RWPE1 (cell line): ENCODE data around the gene MPP4.
A peak's percentile ranks its signal among the peaks of the same experiment; 100 is the strongest.

ENCODE experiments used
- CTCF ChIA-PET: fragments of 350-600 bp; sonication (Branson Sonifier 250); formaldehyde crosslinking; extraction: SDS; loops from one replicate; lab custom pipeline; 2021; lab: Yijun Ruan, JAX
- POLR2A ChIA-PET: fragments of 400-600 bp; formaldehyde crosslinking; extraction: SDS; loops from one replicate; lab custom pipeline; 2020; ENCODE audit warnings: antibody characterized with exemption; ENCODE audit not compliant: low non-redundant PET; lab: Yijun Ruan, JAX
- DNase-seq: peaks from one replicate; pipeline ENCODE4 v3.0.0; 2012; ENCODE audit warnings: low spot score
- H3K27ac ChIP-seq: fragments of 450-650 bp; 2 replicates; pipeline ENCODE4 v1.5.1; 2017
- TF ChIP-seq, protein P1 (sequence below): fragments of 450-650 bp; conservative IDR thresholded peaks from 2 replicates; pipeline ENCODE4 v1.5.1; 2017; ENCODE audit warnings: low read depth, mild to moderate bottlenecking

MPP4 gene

DNA sequence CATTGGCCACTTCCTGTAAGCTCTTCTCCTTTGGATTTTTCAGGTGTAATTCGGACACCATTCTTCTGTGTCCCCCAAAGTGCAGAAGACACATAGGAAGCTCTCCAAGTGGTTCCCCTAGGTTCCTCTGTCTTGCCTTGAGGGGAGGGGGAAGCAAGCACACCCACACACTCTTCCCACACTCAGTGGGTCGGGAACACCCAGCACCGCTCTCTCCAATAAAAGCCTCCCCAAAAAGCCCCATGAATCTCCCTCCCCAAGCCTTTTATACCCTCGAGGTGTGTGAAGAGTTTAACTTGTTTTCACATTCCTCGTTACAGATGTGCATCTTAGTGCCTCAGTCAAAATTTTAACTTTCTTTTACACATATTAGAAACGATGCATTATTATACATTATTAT is 45.2 kb downstream of the MPP4 start:
- ChIA-PET CTCF (no interaction called here), POLR2A (no interaction called here)
- no peak overlapping the region; the same call in 1 of the 2 replicates for H3K27ac ChIP-seq
- no peak for DNase-seq
- TF ChIP-seq, protein P1, sequence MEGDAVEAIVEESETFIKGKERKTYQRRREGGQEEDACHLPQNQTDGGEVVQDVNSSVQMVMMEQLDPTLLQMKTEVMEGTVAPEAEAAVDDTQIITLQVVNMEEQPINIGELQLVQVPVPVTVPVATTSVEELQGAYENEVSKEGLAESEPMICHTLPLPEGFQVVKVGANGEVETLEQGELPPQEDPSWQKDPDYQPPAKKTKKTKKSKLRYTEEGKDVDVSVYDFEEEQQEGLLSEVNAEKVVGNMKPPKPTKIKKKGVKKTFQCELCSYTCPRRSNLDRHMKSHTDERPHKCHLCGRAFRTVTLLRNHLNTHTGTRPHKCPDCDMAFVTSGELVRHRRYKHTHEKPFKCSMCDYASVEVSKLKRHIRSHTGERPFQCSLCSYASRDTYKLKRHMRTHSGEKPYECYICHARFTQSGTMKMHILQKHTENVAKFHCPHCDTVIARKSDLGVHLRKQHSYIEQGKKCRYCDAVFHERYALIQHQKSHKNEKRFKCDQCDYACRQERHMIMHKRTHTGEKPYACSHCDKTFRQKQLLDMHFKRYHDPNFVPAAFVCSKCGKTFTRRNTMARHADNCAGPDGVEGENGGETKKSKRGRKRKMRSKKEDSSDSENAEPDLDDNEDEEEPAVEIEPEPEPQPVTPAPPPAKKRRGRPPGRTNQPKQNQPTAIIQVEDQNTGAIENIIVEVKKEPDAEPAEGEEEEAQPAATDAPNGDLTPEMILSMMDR = no peak

DNA sequence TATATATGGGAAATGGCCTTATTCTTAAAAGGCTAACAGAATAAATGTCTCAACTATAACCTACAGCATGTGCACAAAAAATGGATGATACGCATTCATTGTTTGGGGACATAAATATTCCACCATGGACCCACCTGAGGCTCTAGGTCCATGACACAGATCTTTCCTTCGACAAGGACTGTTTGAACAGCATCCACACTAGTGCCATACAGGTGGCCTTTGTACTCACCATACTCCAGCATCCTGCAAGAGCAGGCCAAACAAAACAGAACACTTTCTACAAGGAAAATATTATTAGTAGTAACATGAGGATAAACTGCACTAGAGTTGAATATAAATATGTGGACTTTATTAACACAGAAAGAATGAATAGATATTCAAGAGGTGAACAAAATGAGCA is 49.0 kb downstream of the MPP4 start:
- no peak overlapping the region for H3K27ac ChIP-seq
- TF ChIP-seq, protein P1 = no peak
- DNase-seq = no peak
- ChIA-PET POLR2A (no interaction called here), CTCF (no interaction called here)

DNA sequence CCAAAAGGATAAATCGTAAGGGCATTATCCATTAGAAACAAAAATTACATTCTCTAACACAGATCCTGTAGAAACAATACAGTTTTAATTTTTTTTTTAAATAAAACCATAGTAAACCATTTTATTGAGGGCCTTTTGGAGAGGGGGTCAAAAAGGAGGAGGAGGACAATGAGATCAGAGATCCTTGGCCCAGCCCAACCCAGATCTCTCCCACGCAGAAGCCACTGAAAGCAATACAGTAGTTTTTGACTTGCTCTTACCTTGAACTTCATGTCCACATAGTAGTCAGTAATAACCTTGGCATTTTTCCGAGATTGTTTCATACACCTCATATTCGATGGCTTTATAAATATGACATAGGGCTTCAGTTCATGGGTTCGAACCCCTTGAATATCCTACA is 51.0 kb downstream of the MPP4 start:
- TF ChIP-seq, protein P1 = no peak
- no peak overlapping the region for H3K27ac ChIP-seq
- ChIA-PET CTCF (no interaction called here), POLR2A (no interaction called here)
- no peak for DNase-seq

DNA sequence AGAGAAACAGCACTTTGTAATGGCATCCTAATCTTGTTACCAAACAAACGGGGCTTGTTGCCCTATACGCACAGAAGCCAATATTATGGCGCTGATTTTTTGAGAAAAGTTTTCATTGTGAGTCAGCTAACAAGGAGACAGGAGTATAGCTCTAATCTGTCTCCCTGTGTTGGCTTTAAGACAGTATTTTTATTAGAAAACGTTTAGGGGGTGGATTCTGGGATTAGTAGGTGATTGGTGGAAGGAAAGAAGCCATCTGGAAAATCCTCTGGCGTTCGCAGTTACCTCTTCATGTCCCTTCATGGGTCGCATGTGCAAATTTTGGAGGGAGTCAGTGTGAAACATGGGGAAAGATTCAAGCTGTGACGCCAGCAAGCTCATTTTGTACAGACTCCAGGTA is 54.4 kb downstream of the MPP4 start:
- POLR2A ChIA-PET = interaction anchor here (1.0 kb wide), 1 partner anchor 137 kb away, joined by 6 read pairs; the partner anchor contains the start of gene ALS2
- TF ChIP-seq, protein P1 = no peak
- H3K27ac ChIP-seq = no peak overlapping the region
- CTCF ChIA-PET = no interaction called here
- DNase-seq = no peak

DNA sequence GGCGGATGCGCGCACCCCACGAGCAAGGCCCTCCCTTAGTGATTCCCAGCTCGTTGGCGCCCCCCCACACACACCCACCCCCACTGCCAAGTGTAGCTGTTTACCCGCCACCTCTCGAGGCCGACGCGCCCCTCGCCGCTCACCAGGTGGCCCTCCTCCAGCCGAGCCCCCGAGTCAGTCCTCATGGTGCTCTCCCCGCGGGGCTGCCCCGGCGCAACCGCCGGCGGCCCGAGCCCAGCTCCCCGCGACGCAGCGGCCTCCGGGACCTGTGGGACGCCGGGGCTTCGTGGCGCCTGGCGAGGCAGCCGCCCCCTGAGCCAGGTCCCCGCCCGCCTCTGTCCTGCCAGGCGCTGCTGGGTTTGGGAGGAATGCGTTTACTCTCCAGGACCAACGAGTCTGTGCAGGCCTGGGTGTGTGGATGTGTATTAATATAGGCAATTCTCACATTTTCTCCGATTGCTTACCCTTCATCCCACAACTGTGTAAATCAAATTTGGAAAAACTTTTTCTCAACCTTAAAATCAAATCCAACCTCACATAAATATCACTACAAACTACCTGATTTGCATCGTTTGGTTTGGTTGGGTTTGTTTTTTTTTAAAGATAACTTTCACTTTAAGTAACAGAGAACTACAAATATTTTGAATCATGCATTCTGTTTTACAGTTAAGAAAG is 55.1 kb downstream of the MPP4 start, which contains the start of gene TMEM237:
TMEM237 (minus strand) TSS at position 288 of the 675 bp plus-strand sequence; CDS start at position 185, 103 bp downstream.
- TF ChIP-seq, protein P1 = no peak
- peak within 1 kb of the TSS; percentile 94 for H3K27ac ChIP-seq
- peak; percentile 44 for DNase-seq
- ChIA-PET POLR2A (interaction anchor here (1.0 kb wide), 1 partner anchor 138 kb away, joined by 6 read pairs; the partner anchor contains the start of gene ALS2), CTCF (interaction anchor here (0.6 kb wide), 1 partner anchor 708 kb away, joined by 3 read pairs; no protein-coding TSS in a partner anchor)

DNA sequence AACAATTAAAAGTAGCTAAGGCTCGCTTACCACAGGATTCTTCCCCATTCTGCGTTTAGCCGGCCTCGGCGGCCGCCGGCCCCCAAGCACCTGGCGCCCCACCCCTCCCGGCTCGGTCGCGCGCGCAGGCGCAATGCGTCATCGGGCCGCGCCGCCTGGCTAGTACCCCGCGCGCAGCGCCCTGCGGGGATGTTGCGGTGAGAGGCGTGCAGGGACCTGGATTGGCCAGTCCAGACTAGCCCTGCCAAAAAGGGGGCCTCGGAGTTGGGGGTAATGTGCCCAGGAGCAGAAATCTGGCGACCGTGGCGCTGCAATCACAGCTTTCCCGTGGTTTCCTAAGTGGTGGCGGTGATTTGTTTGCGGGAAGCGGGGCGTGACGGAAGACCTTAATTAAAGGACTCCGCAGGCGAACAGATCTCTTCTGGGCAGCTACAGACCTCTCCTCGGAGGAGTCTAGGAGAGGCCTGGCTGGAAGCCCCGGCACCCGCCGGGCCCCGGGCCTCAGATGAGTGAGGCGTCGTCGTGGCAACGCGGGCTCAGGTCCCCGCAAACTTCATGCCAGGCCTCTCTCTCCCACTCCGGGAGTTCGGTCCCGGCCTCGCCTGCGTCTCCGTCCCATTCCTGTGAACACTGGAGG is 55.7 kb downstream of the MPP4 start:
- ChIA-PET POLR2A (no interaction called here), CTCF (interaction anchor here (0.6 to 0.7 kb wide), 2 partner anchors 84 to 708 kb away, joined by 3 to 4 read pairs; no protein-coding TSS in a partner anchor)
- TF ChIP-seq, protein P1 = no peak
- DNase-seq = peak; percentile 84
- H3K27ac ChIP-seq = peak overlapping the region; percentile 94
